Gastrocnemius medialis (tissue), 4 donors: ENCODE results near the gene PKP1. TPM values are rescaled to one million over a fixed set of nuclear protein-coding genes. Genes with fewer than 3 reads are reported as not detected.

Experiments used
- ATAC-seq, 2 donors: fragments of 150-250 bp; one replicate each; pipeline ENCODE4 v1.9.1; 2016
- DNase-seq, 2 donors: peaks; one replicate each; pipeline ENCODE4 v3.0.0-alpha.2; 2019
- H3K27ac ChIP-seq, 4 donors: fragments of 200-600 bp; sonication (generic); 1 replicate in 1 of 4; 2 replicates in 3 of 4; pipeline ENCODE4 v1.5.1; 2016 to 2018; ENCODE audit warnings: mild to moderate bottlenecking in 2 of 4, moderate library complexity in 1 of 4
- H3K27me3 ChIP-seq, 3 donors: fragments of 200-600 bp; sonication (generic) in 2 of 3; 1 replicate in 1 of 3; 2 replicates in 2 of 3; pipeline versions ENCODE4 v1.5.1 to v1.6.0; 2016 to 2019; ENCODE audit warnings: mild to moderate bottlenecking in 1 of 3, moderate library complexity in 1 of 3
- H3K36me3 ChIP-seq, 2 donors: fragments of 200-600 bp; sonication (generic) in 1 of 2; one replicate each; pipeline ENCODE4 v1.5.1; 2017 to 2018
- H3K4me1 ChIP-seq, 2 donors: fragments of 200-600 bp; sonication (generic) in 1 of 2; one replicate each; pipeline ENCODE4 v1.5.1; 2016 to 2017; ENCODE audit warnings: mild to moderate bottlenecking in 2 of 2
- H3K4me3 ChIP-seq, 4 donors: fragments of 200-600 bp; sonication (generic) in 3 of 4; 1 replicate in 1 of 4; 2 replicates in 3 of 4; pipeline ENCODE4 v1.5.1; 2016 to 2019; ENCODE audit warnings: mild to moderate bottlenecking in 2 of 4
- H3K9me3 ChIP-seq, 3 donors: fragments of 200-600 bp; sonication (generic) in 2 of 3; 1 replicate in 1 of 3; 2 replicates in 2 of 3; pipeline ENCODE4 v1.5.1; 2016 to 2019
- POLR2A ChIP-seq, 2 donors: fragments of 450-650 bp; IDR thresholded peaks; one replicate each; pipeline ENCODE4 v1.6.1; 2017; ENCODE audit warnings: antibody characterized with exemption in 2 of 2, mild to moderate bottlenecking in 2 of 2, moderate library complexity in 2 of 2
- in situ Hi-C, 4 donors: fragments of 200-750 bp; cut with MboI; loops; one replicate each; pipeline versions ENCODE4 v1.15.0 to v1.8.0; 2017; ENCODE audit warnings: low sequenced_read_pairs in 4 of 4
- intact Hi-C: fragments of 100-400 bp; cut with DNase I; formaldehyde crosslinking; loops from one replicate; pipeline ENCODE4 v1.15.1; 2023; ENCODE audit warnings: low total_unique reads
- total RNA-seq, 4 donors: library from RNA; depleted of rRNA; stranded (reverse); fragments of >200 nt; gene quantifications; one replicate each; pipeline versions ENCODE4 v1.1.0 to v1.2.3, GENCODE V29; 2016
- TF ChIP-seq, protein P1 (sequence below), 5 experiments: fragments of 450-650 bp in 3 of 5; fragments of 200-600 bp in 2 of 5; sonication (generic) in 2 of 5; IDR thresholded peaks in 4 of 5; conservative IDR thresholded peaks in 1 of 5; 1 replicate in 4 of 5; 2 replicates in 1 of 5; pipeline ENCODE4 v1.5.1; 2016 to 2019; ENCODE audit warnings: antibody characterized with exemption in 5 of 5, mild to moderate bottlenecking in 3 of 5, moderate library complexity in 3 of 5

PKP1 gene
- total RNA-seq, 4 donors from 2014 or later = 0.71 to 4.5 (median 1.2) TPM

DNA sequence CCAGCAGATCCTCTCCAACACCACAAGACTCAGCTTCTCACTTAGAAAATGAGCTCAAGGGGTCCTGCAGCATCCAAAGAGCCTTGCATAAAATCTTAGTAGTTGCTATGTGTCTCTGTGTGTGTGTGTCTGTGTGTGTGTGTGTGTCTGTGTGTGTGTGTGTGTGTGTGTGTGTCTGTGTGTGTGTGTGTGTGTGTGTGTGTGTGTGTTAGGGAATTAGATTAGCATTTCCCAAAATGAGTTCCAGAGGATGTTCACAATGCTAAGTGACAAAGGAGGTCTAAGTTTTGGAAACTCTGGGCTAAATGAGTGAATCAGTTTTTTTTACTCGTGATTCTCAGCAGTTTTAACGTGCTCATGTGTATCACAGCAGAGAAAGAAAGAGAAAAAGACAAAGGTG is 63.7 kb downstream of the PKP1 start:
- peaks cover 0 to 4% (median 0%) of the 10 kb centered on the region in 3 donors for H3K27me3 ChIP-seq
- no peaks in the 10 kb centered on the region for H3K36me3 ChIP-seq
- in situ Hi-C loops (no loop called here), intact Hi-C loops (loop anchor here (5.0 kb wide), 1 partner anchor 40 kb away; no protein-coding TSS in a partner anchor)
- peaks cover 0 to under 1% (median 0%) of the 10 kb centered on the region in 3 donors for H3K9me3 ChIP-seq
- DNase-seq = no peak
- no peak for ATAC-seq
- no peak overlapping the region for H3K27ac ChIP-seq
- no peak overlapping the region for H3K4me3 ChIP-seq
- no peak for TF ChIP-seq POLR2A (IDR thresholded peaks at IDR 0.05)
- TF ChIP-seq, protein P1, sequence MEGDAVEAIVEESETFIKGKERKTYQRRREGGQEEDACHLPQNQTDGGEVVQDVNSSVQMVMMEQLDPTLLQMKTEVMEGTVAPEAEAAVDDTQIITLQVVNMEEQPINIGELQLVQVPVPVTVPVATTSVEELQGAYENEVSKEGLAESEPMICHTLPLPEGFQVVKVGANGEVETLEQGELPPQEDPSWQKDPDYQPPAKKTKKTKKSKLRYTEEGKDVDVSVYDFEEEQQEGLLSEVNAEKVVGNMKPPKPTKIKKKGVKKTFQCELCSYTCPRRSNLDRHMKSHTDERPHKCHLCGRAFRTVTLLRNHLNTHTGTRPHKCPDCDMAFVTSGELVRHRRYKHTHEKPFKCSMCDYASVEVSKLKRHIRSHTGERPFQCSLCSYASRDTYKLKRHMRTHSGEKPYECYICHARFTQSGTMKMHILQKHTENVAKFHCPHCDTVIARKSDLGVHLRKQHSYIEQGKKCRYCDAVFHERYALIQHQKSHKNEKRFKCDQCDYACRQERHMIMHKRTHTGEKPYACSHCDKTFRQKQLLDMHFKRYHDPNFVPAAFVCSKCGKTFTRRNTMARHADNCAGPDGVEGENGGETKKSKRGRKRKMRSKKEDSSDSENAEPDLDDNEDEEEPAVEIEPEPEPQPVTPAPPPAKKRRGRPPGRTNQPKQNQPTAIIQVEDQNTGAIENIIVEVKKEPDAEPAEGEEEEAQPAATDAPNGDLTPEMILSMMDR (IDR thresholded peaks at IDR 0.05 in 4 of 5, conservative IDR thresholded peaks at IDR 0.05 in 1 of 5) = peak in 1 of 5 experiments; percentile 2
- no peaks in the 10 kb centered on the region for H3K4me1 ChIP-seq

DNA sequence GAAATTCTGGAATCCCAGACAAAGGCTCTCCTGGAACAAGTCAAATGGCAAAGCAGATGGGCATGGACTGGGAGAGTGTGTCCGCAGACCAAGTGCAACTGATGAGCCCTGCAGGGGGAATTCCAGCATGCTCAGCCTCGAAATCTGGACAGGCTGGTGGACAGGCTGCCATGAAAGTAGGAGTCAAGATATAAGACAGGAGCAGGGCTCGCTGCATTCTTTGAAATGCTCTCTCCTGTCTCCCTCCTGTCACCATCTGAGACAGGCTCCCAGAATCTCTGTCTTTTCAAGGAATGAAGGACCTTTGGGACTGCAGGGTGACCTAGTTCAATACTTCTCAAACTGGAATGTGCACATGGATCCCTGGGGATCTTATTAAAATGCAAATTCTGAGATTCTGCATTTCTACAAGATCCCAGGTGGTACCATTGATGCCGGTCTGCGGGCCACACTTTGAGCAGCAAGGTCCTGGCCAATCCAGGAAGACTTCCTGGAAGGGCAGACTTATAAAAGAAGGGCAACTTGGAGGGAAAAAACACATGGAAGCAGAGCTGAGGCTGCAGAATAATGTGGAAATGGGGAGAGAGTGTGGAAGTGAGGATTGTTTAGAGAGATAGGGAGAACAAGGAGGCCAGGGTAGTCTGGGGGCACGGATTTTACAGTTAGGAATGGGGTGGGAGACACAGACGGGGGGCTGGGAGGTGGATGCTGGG is 64.3 kb downstream of the PKP1 start:
- DNase-seq = no peak
- intact Hi-C loops = loop anchor here (5.0 kb wide), 1 partner anchor 40 kb away; no protein-coding TSS in a partner anchor

DNA sequence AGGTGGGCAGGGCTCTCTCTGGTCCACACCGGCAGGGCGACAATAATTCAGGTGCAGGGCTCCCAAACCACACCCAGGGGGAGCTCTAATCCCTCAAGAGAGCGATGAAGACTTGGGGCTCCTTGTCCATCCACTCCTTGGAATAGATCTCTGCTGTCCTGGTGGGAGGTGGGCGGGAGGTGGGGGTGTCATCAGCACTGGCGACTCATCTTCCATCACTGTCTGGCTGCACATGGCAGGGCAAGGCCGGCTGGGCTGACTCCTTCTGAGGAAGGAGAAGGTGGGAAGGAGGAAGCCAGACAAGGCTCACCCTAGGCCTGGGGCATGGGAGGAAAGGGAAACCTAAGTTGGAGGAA is 64.9 kb downstream of the PKP1 start:
- in situ Hi-C loops (no loop called here), intact Hi-C loops (loop anchor here (5.0 kb wide), 1 partner anchor 41 kb away; no protein-coding TSS in a partner anchor)
- Histone ChIP-seq H3K9me3 (no peaks in the 10 kb centered on the region), H3K27me3 (no peaks in the 10 kb centered on the region), H3K4me3 (no peak overlapping the region), H3K36me3 (no peaks in the 10 kb centered on the region), H3K27ac (no peak overlapping the region), H3K4me1 (no peaks in the 10 kb centered on the region)
- ATAC-seq = peak in 1 of 2 donors; percentile 45
- TF ChIP-seq POLR2A (IDR thresholded peaks at IDR 0.05) = no peak
- TF ChIP-seq, protein P1 (IDR thresholded peaks at IDR 0.05 in 4 of 5, conservative IDR thresholded peaks at IDR 0.05 in 1 of 5) = peak; percentile 18 to 58 (median 49)
- DNase-seq = no peak

More for the DNA sequence above, 64.3 kb downstream of the PKP1 start:
- no peaks in the 10 kb centered on the region for H3K9me3 ChIP-seq
- no peak overlapping the region for H3K4me3 ChIP-seq
- ATAC-seq = no peak
- in situ Hi-C loops = no loop called here
- no peaks in the 10 kb centered on the region for H3K27me3 ChIP-seq
- H3K36me3 ChIP-seq = no peaks in the 10 kb centered on the region
- no peak overlapping the region for H3K27ac ChIP-seq
- no peaks in the 10 kb centered on the region for H3K4me1 ChIP-seq
- TF ChIP-seq POLR2A (IDR thresholded peaks at IDR 0.05) = no peak
- TF ChIP-seq, protein P1 (IDR thresholded peaks at IDR 0.05 in 4 of 5, conservative IDR thresholded peaks at IDR 0.05 in 1 of 5) = no peak

DNA sequence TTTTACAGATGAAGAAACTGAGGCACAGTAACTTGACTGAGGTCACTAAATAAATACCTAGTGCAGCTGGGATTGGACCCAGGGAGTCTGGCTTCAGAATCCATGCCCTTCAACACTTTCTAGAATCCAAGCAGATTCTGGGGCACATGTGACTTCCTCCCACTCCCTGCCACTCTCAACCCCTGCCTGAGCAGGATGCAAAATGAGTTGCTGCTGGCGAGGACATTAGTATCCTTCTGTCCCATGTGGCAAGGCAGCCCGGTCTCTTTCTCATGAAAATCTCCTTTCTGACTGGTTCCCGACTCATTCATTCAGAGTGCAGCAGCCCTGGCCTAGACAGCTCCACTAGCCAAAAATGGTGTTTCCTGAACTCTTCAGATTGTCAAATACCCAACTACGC is 65.8 kb downstream of the PKP1 start:
- TF ChIP-seq, protein P1 (IDR thresholded peaks at IDR 0.05 in 4 of 5, conservative IDR thresholded peaks at IDR 0.05 in 1 of 5) = no peak
- TF ChIP-seq POLR2A (IDR thresholded peaks at IDR 0.05) = no peak
- DNase-seq (no peak), ATAC-seq (no peak)
- in situ Hi-C loops (no loop called here), intact Hi-C loops (loop anchor here (5.0 kb wide), 1 partner anchor 42 kb away; no protein-coding TSS in a partner anchor)
- Histone ChIP-seq H3K27me3 (no peaks in the 10 kb centered on the region), H3K27ac (no peak overlapping the region), H3K4me3 (no peak overlapping the region), H3K9me3 (no peaks in the 10 kb centered on the region), H3K4me1 (no peaks in the 10 kb centered on the region), H3K36me3 (no peaks in the 10 kb centered on the region)
